ENCODE results near the gene PPID. TPM values are rescaled to one million over a fixed set of nuclear protein-coding genes. Genes with fewer than 3 reads are reported as not detected.

Gene PPID
- total and polyA plus RNA-seq, 12 donors: 12.3 to 95.6 (median 20.8) TPM

DNA sequence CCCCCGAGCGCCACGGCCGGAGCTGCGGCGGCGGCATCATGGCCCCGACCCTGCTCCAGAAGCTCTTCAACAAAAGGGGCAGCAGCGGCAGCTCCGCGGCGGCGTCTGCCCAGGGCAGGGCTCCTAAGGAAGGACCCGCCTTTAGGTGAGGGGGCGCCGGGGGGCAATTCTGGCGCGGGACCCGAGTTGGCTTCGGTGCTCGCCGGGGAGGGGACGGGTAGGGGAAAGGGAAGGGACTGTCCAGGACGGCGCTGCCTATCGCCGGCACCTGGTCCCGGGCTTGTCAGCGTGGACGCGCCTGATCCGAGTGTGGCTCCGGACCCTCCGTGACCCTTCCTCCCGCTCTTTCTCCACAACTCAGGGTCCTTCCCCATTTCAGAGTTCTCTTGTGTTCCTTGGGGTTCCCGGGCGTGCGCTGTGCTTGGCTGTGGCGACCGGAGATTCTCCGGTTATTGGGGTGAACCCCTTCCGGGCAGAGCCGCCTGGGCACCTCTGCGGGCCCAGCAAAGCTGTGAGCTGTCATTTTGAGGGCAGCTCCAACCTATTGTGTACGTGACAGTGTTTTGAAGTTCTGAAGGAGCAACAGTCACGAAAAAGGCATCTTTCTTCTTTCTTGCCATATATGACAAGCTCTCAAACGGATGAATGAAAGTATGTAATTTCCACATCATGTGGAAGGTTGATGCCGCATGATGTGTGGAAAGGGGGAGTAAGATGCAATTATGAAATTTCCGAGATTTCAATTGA, 46.2 kb upstream of the PPID start:
- Histone ChIP-seq H3K9me3 (replicated peaks in 1 of 3) (no peaks in the 10 kb centered on the region), H3K36me3 (replicated peaks in 1 of 2) (no peaks in the 10 kb centered on the region), H3K4me1 (replicated peaks in 1 of 2) (peaks cover 0 to 29% of the 10 kb centered on the region in 2 donors), H3K27ac (peak overlapping the region in 3 of 5 donors; percentile 85 to 93 (median 90)), H3K27me3 (no peaks in the 10 kb centered on the region), H3K4me3 (peak overlapping the region; percentile 16 to 78 (median 65))
- DNase-seq: peak; percentile 42 to 63 (median 47)
- intact Hi-C loops (cut with DNase I): no loop called here
- no peak for TF ChIP-seq POLR2A (IDR thresholded peaks at IDR 0.05)
- TF ChIP-seq, protein P1, sequence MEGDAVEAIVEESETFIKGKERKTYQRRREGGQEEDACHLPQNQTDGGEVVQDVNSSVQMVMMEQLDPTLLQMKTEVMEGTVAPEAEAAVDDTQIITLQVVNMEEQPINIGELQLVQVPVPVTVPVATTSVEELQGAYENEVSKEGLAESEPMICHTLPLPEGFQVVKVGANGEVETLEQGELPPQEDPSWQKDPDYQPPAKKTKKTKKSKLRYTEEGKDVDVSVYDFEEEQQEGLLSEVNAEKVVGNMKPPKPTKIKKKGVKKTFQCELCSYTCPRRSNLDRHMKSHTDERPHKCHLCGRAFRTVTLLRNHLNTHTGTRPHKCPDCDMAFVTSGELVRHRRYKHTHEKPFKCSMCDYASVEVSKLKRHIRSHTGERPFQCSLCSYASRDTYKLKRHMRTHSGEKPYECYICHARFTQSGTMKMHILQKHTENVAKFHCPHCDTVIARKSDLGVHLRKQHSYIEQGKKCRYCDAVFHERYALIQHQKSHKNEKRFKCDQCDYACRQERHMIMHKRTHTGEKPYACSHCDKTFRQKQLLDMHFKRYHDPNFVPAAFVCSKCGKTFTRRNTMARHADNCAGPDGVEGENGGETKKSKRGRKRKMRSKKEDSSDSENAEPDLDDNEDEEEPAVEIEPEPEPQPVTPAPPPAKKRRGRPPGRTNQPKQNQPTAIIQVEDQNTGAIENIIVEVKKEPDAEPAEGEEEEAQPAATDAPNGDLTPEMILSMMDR (IDR thresholded peaks at IDR 0.05): no peak
- WGBS, 4 donors: 1% methylated on average over 25 to 49 of the region's 49 CpGs

DNA sequence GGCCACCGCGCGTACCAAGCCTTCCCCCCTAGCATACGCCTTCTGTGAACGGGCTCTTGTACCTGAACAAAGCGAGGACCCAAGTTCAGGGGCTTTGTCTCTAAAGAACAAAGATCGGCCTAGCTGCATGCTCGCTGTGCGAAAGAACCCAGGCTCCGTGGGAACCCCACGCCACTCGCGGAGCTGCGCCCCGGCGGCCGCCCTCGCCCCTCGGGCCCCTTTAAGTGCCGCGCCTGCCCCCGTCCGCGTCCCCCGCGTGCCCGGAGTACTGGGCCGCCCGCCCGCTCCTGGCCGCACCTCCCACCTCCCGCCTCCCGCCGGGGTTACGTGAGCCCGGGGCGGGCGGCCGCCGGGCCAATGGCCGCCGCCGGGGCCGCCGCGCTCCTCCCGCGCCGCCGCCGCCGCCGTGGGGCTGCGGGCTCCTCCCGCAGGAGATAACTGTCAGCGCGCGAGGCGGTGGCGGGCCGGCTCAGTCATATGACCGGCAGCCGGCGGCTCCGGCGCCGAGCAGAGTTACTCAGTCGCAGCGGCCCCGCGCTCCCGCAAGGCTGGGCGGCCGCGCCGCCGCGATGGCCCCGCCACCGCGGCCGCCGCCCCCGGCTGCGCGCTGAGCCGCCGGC, 45.5 kb upstream of the PPID start, which contains the start of gene FNIP2:
FNIP2 (plus strand) TSS at position 472 of the 620 bp plus-strand sequence. CDS start 187 bp downstream, outside the sequence.
- H3K36me3 ChIP-seq (replicated peaks in 1 of 2): no peaks in the 10 kb centered on the region
- WGBS, 4 donors: 0% methylated on average over 11 to 88 of the region's 88 CpGs
- peak; percentile 78 to 88 (median 87) for DNase-seq
- no peaks in the 10 kb centered on the region for H3K9me3 ChIP-seq (replicated peaks in 1 of 3)
- H3K4me1 ChIP-seq (replicated peaks in 1 of 2): peaks cover 0 to 27% of the 10 kb centered on the region in 2 donors
- no peaks in the 10 kb centered on the region for H3K27me3 ChIP-seq
- H3K4me3 ChIP-seq: peak within 1 kb of the TSS; percentile 16 to 78 (median 65)
- peak; percentile 84 to 85 for TF ChIP-seq POLR2A (IDR thresholded peaks at IDR 0.05)
- TF ChIP-seq, protein P1 (IDR thresholded peaks at IDR 0.05): no peak
- peak within 1 kb of the TSS in 4 of 5 donors; percentile 43 to 93 (median 88) for H3K27ac ChIP-seq
- intact Hi-C loops (cut with DNase I): no loop called here

DNA sequence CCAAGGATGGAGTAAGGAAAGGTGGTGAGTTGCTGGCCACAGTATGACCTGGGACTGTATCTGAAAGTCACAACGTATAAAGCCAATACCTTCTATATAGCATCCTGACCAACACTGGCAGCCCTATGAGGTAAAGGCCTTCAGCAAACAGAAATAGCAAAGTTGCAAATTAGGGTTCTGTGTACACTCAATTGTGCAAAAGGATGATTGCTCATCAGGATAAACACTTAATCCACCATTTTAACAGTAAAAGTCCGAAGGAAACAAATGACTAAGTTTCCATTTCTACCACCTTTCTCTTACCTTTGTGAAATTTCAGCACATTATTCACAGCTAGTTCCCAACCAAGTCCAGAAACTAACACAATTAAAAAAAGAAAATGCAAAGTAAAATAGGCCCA, 44.3 kb upstream of the PPID start:
- Histone ChIP-seq H3K27ac (peak overlapping the region in 1 of 5 donors; percentile 4), H3K27me3 (no peaks in the 10 kb centered on the region), H3K4me3 (no peak overlapping the region), H3K4me1 (replicated peaks in 1 of 2) (peaks cover 0 to 24% of the 10 kb centered on the region in 2 donors), H3K9me3 (replicated peaks in 1 of 3) (no peaks in the 10 kb centered on the region), H3K36me3 (replicated peaks in 1 of 2) (no peaks in the 10 kb centered on the region)
- intact Hi-C loops (cut with DNase I): no loop called here
- DNase-seq: no peak
- no peak for TF ChIP-seq POLR2A (IDR thresholded peaks at IDR 0.05)
- TF ChIP-seq, protein P1 (IDR thresholded peaks at IDR 0.05): no peak
- 39 to 46% (median 44%) methylated on average over 2 of the region's 2 CpGs for WGBS, 4 donors

DNA sequence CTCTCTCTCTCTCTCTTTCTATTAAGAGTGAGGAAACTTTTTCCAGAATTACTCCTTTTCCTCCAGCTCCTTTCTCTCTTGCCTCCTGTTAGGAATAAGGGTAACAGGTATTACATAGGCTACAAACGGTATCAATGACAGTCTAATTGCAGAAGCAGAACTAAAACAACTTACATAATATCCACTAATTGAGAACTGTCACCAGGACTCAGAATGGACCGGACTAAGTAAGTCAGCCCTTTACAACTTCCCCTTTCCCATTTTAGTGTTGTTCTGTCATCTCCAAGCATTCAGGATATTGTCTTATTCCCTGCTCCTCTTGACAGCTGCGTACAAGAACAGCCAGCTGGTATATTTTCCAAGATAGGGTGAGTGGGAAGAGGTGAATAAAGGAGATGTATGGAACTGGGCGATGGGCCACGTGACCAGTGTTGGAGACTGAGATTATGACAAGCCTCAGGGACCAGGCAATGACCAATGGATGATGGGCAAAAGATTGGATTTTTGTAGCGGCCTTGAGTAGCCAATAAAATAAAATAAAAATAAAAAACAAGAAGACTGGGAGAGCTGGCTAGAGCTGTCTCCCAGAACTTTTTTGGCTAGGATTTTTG, 43.3 kb upstream of the PPID start:
- H3K27me3 ChIP-seq: no peaks in the 10 kb centered on the region
- no peaks in the 10 kb centered on the region for H3K36me3 ChIP-seq (replicated peaks in 1 of 2)
- H3K27ac ChIP-seq: peak overlapping the region in 1 of 5 donors; percentile 33
- WGBS, 4 donors: 78 to 89% (median 84%) methylated on average over 6 of the region's 6 CpGs
- no peak overlapping the region for H3K4me3 ChIP-seq
- TF ChIP-seq, protein P1 (IDR thresholded peaks at IDR 0.05): no peak
- no peak for TF ChIP-seq POLR2A (IDR thresholded peaks at IDR 0.05)
- H3K4me1 ChIP-seq (replicated peaks in 1 of 2): peaks cover 0 to 15% of the 10 kb centered on the region in 2 donors
- no peak for DNase-seq
- no peaks in the 10 kb centered on the region for H3K9me3 ChIP-seq (replicated peaks in 1 of 3)
- intact Hi-C loops (cut with DNase I): no loop called here
